HEK293 (cell line): Measurements from ENCODE around the gene SLC7A1.

ENCODE experiments used
- TCF7L2 ChIP-seq: IDR thresholded peaks from 2 replicates; pipeline ENCODE4 v1.6.1; 2011; ENCODE audit warnings: low read depth, mild to moderate bottlenecking, inconsistent platforms, low read length, moderate library complexity, borderline replicate concordance
- YY1 ChIP-seq: fragments of 450-650 bp; formaldehyde crosslinking; IDR thresholded peaks from 2 replicates; pipeline ENCODE4 v1.5.1; 2018; ENCODE audit warnings: missing biosample characterization, missing genetic modification characterization
- ZBTB17 ChIP-seq: fragments of 450-650 bp; formaldehyde crosslinking; IDR thresholded peaks from 2 replicates; pipeline ENCODE4 v1.5.1; 2016; ENCODE audit warnings: missing biosample characterization, missing genetic modification characterization
- ZBTB44 ChIP-seq: fragments of 450-650 bp; IDR thresholded peaks from 2 replicates; pipeline ENCODE4 v1.5.1; 2018; ENCODE audit warnings: missing biosample characterization, mild to moderate bottlenecking, missing genetic modification characterization

GRCh38 chr13:29479716-29480492 lies 115.6 kb downstream of the SLC7A1 start:
- TF ChIP-seq YY1 (tag by site-specific recombination) (no peak), ZBTB44 (tag by site-specific recombination) (no peak), TCF7L2 (no peak), ZBTB17 (tag by site-specific recombination) (no peak)
